Measurements from ENCODE around the gene MICU1.

- TF ChIP-seq, protein P1, sequence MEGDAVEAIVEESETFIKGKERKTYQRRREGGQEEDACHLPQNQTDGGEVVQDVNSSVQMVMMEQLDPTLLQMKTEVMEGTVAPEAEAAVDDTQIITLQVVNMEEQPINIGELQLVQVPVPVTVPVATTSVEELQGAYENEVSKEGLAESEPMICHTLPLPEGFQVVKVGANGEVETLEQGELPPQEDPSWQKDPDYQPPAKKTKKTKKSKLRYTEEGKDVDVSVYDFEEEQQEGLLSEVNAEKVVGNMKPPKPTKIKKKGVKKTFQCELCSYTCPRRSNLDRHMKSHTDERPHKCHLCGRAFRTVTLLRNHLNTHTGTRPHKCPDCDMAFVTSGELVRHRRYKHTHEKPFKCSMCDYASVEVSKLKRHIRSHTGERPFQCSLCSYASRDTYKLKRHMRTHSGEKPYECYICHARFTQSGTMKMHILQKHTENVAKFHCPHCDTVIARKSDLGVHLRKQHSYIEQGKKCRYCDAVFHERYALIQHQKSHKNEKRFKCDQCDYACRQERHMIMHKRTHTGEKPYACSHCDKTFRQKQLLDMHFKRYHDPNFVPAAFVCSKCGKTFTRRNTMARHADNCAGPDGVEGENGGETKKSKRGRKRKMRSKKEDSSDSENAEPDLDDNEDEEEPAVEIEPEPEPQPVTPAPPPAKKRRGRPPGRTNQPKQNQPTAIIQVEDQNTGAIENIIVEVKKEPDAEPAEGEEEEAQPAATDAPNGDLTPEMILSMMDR (conservative IDR thresholded peaks at IDR 0.05), result no peak
- no peak for TF ChIP-seq EZH2 (IDR thresholded peaks at IDR 0.05; ENCODE audit: low read depth)
Measured at GRCh38 chr10:72509206-72509799, 116.6 kb downstream of the MICU1 start.

Data from PC-9 (cell line).